Activated T-cell treated with anti-CD3 and anti-CD28 coated beads for 4 hours (primary cell): Measurements from ENCODE around the gene NAA40.
"Not testable (repeated sequence)": the region's sequence is repeated elsewhere in the genome, so short reads cannot be mapped to it uniquely, and the experiment has no call there.

Source experiments
- DNase-seq: peaks from one replicate; pipeline ENCODE4 v3.0.0-alpha.2; 2020

Gene NAA40

DNA sequence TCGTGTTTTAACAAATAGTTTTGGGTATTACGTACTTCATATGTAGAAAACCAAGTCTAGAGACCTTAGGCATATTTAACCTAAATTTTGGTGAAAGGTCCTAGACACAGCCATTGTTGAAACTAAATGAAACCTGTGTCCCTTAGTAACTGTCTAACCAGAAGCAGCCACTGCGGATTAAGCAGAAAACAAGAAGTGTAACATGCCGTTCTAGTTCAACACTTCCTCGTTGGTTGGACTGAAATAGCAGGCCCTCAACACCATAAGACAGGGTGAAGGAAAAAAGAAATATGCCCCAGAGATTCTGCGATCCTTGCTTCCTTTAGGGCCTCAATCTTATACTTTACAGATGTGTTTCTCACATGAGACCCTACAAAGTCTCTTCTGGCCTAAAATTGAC, 2.0 kb downstream of the NAA40 start:
- no peak for DNase-seq

- no peak for DNase-seq
Measured at GRCh38 chr11:63941901-63942300, 3.1 kb downstream of the NAA40 start.

DNA sequence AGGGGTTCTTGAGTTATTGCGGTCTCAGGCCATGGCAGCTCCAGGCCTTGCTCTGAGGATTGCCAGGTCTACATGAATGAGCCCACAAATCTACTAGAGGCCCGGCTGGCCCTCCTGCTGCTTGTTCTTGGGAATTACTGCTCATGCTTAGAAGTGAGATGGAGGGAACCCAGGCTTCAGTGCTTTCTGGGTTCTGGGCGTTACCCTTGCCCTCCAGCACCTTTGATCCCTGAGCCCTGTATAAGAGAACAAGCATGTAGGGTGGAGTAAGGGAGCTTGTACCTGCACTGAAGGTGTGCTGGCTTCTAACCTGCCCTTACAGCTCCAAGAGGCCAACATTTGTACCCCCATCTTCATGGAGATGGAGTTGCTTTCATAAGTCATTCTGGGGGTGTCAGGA, 4.0 kb downstream of the NAA40 start:
- DNase-seq, result no peak

DNA sequence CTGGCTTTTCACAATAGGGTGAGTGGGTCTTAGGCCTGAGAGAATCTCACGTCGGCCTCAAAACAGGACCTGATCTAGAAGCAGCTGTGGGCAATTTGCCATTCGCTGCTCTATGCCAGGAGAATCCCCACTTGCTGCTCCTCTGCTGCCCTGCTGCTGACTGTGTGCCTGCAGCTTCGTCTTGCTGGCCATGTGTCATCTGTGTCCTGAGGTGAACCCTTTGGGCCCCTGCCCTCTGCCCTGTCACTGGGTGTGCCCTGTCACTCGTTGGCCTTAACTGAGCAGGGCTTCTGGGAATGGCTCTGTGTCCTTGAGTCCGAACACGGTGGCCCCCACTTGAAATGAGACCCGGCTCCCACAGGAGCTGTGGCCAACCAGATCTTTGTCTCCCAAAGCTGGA, 6.2 kb downstream of the NAA40 start:
- DNase-seq, result no peak

- DNase-seq, result peak; percentile 38
Measured at GRCh38 chr11:63945477-63946163, 6.8 kb downstream of the NAA40 start.

GRCh38 chr11:63951779-63952536, 13.2 kb downstream of the NAA40 start:
- DNase-seq, result no peak

DNA sequence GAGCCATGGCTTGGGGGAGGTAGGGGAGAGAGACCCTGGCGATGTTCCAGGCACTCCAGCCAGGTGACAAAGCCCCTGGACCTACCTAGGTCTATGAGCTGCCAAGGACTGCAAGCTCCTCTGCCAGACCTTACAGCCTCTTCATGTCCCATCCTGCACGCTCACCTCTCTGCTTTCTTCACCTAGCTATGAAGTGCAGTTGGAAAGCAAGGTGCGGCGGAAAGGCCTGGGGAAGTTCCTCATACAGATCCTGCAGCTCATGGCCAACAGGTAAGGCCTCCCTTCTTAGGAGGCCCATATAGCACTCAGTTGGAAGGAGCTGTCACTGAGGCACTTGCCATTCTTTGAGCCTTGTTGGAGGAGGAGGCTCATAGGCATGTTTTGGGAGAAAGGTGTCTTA, 13.8 kb downstream of the NAA40 start:
- no peak for DNase-seq

DNA sequence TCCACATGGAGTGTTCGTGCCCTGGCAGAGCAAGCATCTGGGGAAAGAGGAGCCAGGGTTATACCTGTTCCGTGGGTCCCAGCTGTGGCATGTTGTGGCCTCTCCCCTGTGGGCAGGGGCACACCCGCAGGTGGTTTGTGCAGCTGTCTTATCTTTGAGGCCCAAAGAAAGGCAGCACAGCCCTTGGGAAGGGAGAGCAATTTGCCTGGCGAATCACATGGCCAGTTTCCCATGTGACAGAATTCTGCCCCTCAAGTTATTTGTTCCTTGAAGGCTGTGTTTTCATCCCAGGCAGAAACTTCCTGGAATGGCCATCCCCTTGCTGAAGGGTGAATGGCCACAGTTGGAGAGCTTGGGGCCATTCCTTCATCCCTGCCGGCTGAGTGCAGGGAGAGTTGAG, 19.2 kb downstream of the NAA40 start:
- DNase-seq, result no peak

DNA sequence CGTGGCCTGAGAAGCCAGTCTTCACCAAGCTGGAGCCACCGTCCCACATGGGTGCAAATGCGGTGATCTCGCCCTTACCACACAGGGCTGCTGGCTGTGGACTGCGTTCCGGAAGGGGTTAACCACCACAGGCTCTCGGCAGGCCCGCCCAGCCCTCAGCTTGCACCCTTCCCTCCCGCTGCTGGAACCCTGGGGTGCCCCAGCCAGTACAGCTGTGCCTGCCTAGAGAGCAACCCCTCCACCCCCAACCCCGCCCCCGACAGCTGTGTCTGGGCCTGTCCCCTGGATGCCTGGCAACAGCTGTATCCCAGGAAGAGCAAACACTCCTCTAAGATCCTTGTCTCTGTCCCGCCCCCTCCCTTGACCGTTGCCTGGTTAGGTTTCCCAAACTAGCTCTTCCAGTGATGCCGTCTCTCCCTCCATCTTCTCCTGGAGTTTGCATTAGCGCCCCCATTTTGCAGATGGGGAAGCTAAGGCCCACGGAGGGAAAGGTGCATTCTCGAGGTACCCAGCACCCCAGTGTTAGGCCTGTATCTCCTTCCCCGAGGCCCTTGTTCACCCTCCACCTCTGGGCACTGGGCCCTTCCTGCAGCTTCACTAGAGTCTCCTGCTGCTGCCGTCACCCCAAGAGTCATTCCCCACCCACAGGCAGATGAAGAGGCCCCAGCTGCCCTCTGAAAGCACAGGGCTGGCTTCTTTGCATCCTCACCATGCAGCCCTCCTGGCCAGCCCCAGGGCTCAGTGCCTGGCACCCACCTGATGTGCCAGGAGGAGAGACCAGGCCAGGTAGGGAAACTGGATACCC, 23.0 kb downstream of the NAA40 start:
- no peak for DNase-seq

- not testable (repeated sequence) for DNase-seq
Measured at GRCh38 chr11:63963895-63964294, 25.1 kb downstream of the NAA40 start.

DNA sequence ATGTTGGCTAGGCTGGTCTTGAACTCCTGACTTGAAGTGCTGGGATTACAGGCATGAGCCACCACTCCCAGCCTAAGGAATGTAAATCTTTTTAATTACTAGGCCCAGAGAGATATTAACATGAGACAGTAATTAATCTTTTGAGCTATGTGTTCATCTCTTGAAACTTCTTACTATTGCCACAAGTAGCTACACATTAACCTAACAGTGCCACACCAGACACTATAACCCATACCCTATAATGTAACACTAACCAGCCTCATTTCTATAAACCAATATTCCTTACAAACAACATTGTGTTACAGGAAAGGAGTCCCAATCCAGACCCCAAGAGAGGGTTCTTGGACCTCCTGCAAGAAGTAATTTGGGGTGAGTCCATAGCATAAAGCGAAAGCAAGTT, 27.6 kb downstream of the NAA40 start:
- no peak for DNase-seq

- DNase-seq, result no peak
Measured at GRCh38 chr11:63969461-63969860, 30.7 kb downstream of the NAA40 start.

DNA sequence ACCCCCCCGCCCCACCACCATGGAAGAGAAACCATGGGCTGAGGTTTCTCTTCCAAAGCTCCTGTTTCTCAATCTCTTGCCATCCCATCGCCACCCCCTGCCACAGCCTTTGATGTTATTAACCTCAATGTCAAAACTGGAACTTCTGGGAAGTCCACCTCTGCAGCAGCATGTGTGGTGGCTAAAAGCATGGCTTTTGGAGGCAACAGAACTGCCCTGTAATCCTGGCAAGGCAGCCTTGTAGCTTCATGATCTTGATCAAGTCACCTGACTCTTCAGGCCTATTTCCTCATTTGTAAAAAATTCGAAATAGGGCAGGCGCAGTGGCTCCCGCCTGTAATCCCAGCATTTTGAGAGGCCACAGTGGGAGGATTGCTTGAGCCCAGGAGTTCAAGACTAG, 32.1 kb downstream of the NAA40 start:
- no peak for DNase-seq

- DNase-seq, result not testable (repeated sequence)
Measured at GRCh38 chr11:63973912-63974258, 35.1 kb downstream of the NAA40 start.

- DNase-seq, result peak; percentile 91
Measured at GRCh38 chr11:63974259-63975143, 35.7 kb downstream of the NAA40 start, which contains the start of gene COX8A. TSS of gene COX8A (plus strand) at chr11:63974620. CDS start at chr11:63974681, 61 bp downstream.

GRCh38 chr11:63978551-63979239, 39.9 kb downstream of the NAA40 start:
- DNase-seq, result no peak

GRCh38 chr11:63979426-63979825, 40.6 kb downstream of the NAA40 start:
- no peak for DNase-seq

- peak; percentile 36 for DNase-seq
Measured at GRCh38 chr11:63985812-63986155, 47.0 kb downstream of the NAA40 start.

GRCh38 chr11:63986156-63986931, 47.5 kb downstream of the NAA40 start, which contains the start of gene OTUB1:
TSS of gene OTUB1 (plus strand) at chr11:63986438. CDS start at chr11:63986457, 19 bp downstream.
- DNase-seq, result peak; percentile 81

GRCh38 chr11:63986932-63987513, 48.2 kb downstream of the NAA40 start:
- DNase-seq, result no peak

GRCh38 chr11:63991558-63991957, 52.8 kb downstream of the NAA40 start:
- DNase-seq, result no peak
